ENCODE data around the gene CLK2. TPM values are rescaled to one million over a fixed set of nuclear protein-coding genes. Genes with fewer than 3 reads are reported as not detected.

The CLK2 gene
- total RNA-seq, 2 donors from 2014 or later, result 36.6 to 40.7 TPM

- TF ChIP-seq CTCF (IDR thresholded peaks at IDR 0.05) (no peak), POLR2A (IDR thresholded peaks at IDR 0.05) (peak in 2 of 3 donors; percentile 58)
- 1 to 2% methylated on average over 17 to 54 of the region's 54 CpGs for WGBS, 2 donors
These were observed 17.9 kb downstream of the CLK2 start, which contains the start of gene ENTREP3 for GRCh38 chr1:155255243-155256007. ENTREP3 (minus strand) TSS chr1:155255483; CDS start chr1:155254877, 606 bp downstream.

GRCh38 chr1:155254714-155255242 is 18.5 kb downstream of the CLK2 start:
- Histone ChIP-seq H3K36me3 (replicated peaks in 1 of 2; ENCODE audit: insufficient read depth in 1 of 2, low read depth in 2 of 2) (peaks cover 0 to 4% of the 10 kb centered on the region in 2 donors), H3K27ac (peak overlapping the region; percentile 75 to 87 (median 82)), H3K4me3 (peak overlapping the region; percentile 59 to 92), H3K27me3 (no peaks in the 10 kb centered on the region), H3K9me3 (no peaks in the 10 kb centered on the region), H3K4me1 (peaks cover 35% of the 10 kb centered on the region)
- DNase-seq (peak in 2 of 4 donors; percentile 20 to 32), ATAC-seq (peak; percentile 4)
- WGBS, 2 donors, result 0 to 5% methylated on average over 7 to 34 of the region's 35 CpGs
- intact Hi-C loops (cut with DNase I), result loop anchor here (5.0 to 10.0 kb wide), 2 partner anchors 68 to 340 kb away; partner anchors contain the start of gene RUSC1
- TF ChIP-seq CTCF (IDR thresholded peaks at IDR 0.05), result no peak

More at GRCh38 chr1:155255243-155256007, 17.9 kb downstream of the CLK2 start, which contains the start of gene ENTREP3:
- H3K4me1 ChIP-seq, result peaks cover 35% of the 10 kb centered on the region
- DNase-seq (peak; percentile 80 to 86 (median 84)), ATAC-seq (peak; percentile 86)
- H3K4me3 ChIP-seq, result peak within 1 kb of the TSS; percentile 59 to 92
- H3K9me3 ChIP-seq, result no peaks in the 10 kb centered on the region
- H3K36me3 ChIP-seq (replicated peaks in 1 of 2; ENCODE audit: insufficient read depth in 1 of 2, low read depth in 2 of 2), result peaks cover 0 to 4% of the 10 kb centered on the region in 2 donors
- intact Hi-C loops (cut with DNase I), result loop anchor here (10.0 kb wide), 1 partner anchor 339 kb away; no protein-coding TSS in a partner anchor
- peak within 1 kb of the TSS; percentile 75 to 87 (median 82) for H3K27ac ChIP-seq
- H3K27me3 ChIP-seq, result no peaks in the 10 kb centered on the region

GRCh38 chr1:155254228-155254713 is 19.0 kb downstream of the CLK2 start:
- 59% methylated on average over 12 of the region's 12 CpGs for WGBS, 2 donors
- H3K27ac ChIP-seq, result peak overlapping the region in 1 of 4 donors; percentile 87
- no peaks in the 10 kb centered on the region for H3K27me3 ChIP-seq

GRCh38 chr1:155253797-155254196 is 19.5 kb downstream of the CLK2 start:
- H3K36me3 ChIP-seq (replicated peaks in 1 of 2; ENCODE audit: insufficient read depth in 1 of 2, low read depth in 2 of 2), result peaks cover 0 to 4% of the 10 kb centered on the region in 2 donors
- ATAC-seq (no peak), DNase-seq (no peak)
- H3K4me3 ChIP-seq, result no peak overlapping the region
- peaks cover 35% of the 10 kb centered on the region for H3K4me1 ChIP-seq
- 71 to 76% methylated on average over 2 to 5 of the region's 5 CpGs for WGBS, 2 donors
- no peaks in the 10 kb centered on the region for H3K27me3 ChIP-seq
- intact Hi-C loops (cut with DNase I), result loop anchor here (5.0 to 10.0 kb wide), 2 partner anchors 69 to 341 kb away; partner anchors contain the start of gene RUSC1
- TF ChIP-seq POLR2A (IDR thresholded peaks at IDR 0.05), result no peak
- no peak for TF ChIP-seq CTCF (IDR thresholded peaks at IDR 0.05)
- no peaks in the 10 kb centered on the region for H3K9me3 ChIP-seq
- no peak overlapping the region for H3K27ac ChIP-seq

More at GRCh38 chr1:155254228-155254713, 19.0 kb downstream of the CLK2 start:
- H3K36me3 ChIP-seq (replicated peaks in 1 of 2; ENCODE audit: insufficient read depth in 1 of 2, low read depth in 2 of 2), result peaks cover 0 to 4% of the 10 kb centered on the region in 2 donors
- ATAC-seq (no peak), DNase-seq (no peak)
- peak overlapping the region in 1 of 2 donors; percentile 92 for H3K4me3 ChIP-seq
- intact Hi-C loops (cut with DNase I), result loop anchor here (5.0 to 10.0 kb wide), 2 partner anchors 68 to 341 kb away; partner anchors contain the start of gene RUSC1
- TF ChIP-seq CTCF (IDR thresholded peaks at IDR 0.05) (no peak), POLR2A (IDR thresholded peaks at IDR 0.05) (no peak)
- H3K9me3 ChIP-seq, result no peaks in the 10 kb centered on the region
- peaks cover 35% of the 10 kb centered on the region for H3K4me1 ChIP-seq

Measured in body of pancreas (tissue), 4 donors.